Smooth muscle cell (in vitro differentiated cells): ENCODE measurements around the gene GNG7. TPM values are rescaled to one million over a fixed set of nuclear protein-coding genes. Genes with fewer than 3 reads are reported as not detected.

Experiments
- DNase-seq: peaks from one replicate; lab custom pipeline; 2025; ENCODE audit not compliant: unreplicated experiment; lab: John Stamatoyannopoulos, UW
- H2AFZ ChIP-seq: fragments of 200-600 bp; sonication (generic); 2 replicates; pipeline ENCODE4 v1.6.0; 2016; ENCODE audit warnings: antibody characterized with exemption, low read depth, mild to moderate bottlenecking
- H3F3A ChIP-seq: fragments of 200-600 bp; sonication (generic); 2 replicates; pipeline ENCODE4 v1.6.0; 2017; ENCODE audit warnings: antibody characterized with exemption, low read depth
- H3K27ac ChIP-seq: fragments of 200-600 bp; sonication (generic); 2 replicates; pipeline ENCODE4 v1.5.1; 2016; ENCODE audit warnings: low read depth, mild to moderate bottlenecking
- H3K27me3 ChIP-seq: fragments of 200-600 bp; sonication (generic); 2 replicates; pipeline ENCODE4 v1.6.1; 2016; ENCODE audit warnings: low read depth, mild to moderate bottlenecking
- H3K36me3 ChIP-seq: fragments of 200-600 bp; sonication (generic); 2 replicates; pipeline ENCODE4 v1.5.1; 2016; ENCODE audit warnings: low read depth
- H3K4me1 ChIP-seq: fragments of 200-600 bp; sonication (generic); 2 replicates; pipeline ENCODE4 v1.5.1; 2016; ENCODE audit warnings: low read depth
- H3K4me2 ChIP-seq: fragments of 200-600 bp; sonication (generic); 2 replicates; pipeline ENCODE4 v1.6.0; 2016; ENCODE audit warnings: mild to moderate bottlenecking
- H3K4me3 ChIP-seq: fragments of 200-600 bp; sonication (generic); 2 replicates; pipeline ENCODE4 v1.5.1; 2016; ENCODE audit warnings: mild to moderate bottlenecking
- H3K79me2 ChIP-seq: fragments of 200-600 bp; sonication (generic); 2 replicates; pipeline ENCODE4 v1.6.0; 2016; ENCODE audit warnings: low read depth, mild to moderate bottlenecking
- H3K9ac ChIP-seq: fragments of 200-600 bp; sonication (generic); 2 replicates; pipeline ENCODE4 v1.6.0; 2016; ENCODE audit warnings: low read depth
- H3K9me3 ChIP-seq: fragments of 200-600 bp; sonication (generic); replicated peaks from 2 replicates; pipeline ENCODE4 v1.5.1; 2016; ENCODE audit warnings: low read depth
- H4K20me1 ChIP-seq: fragments of 200-600 bp; sonication (generic); 2 replicates; pipeline ENCODE4 v1.6.0; 2016; ENCODE audit warnings: low read depth
- CTCF ChIP-seq: fragments of 200-600 bp; sonication (generic); IDR thresholded peaks from 2 replicates; pipeline ENCODE4 v1.5.1; 2017; ENCODE audit warnings: borderline replicate concordance, mild to moderate bottlenecking, antibody characterized with exemption; ENCODE audit not compliant: insufficient read depth, poor library complexity, severe bottlenecking
- WGBS: methylation state at CpG from one replicate; pipeline ENCODE4 v1.1.7; 2016; ENCODE audit warnings: low lambda C conversion rate; 5-methylcytosine and 5-hydroxymethylcytosine counted together
- polyA plus RNA-seq: library from polyadenylated mRNA; unstranded; fragments of >200 nt; fragmentation: Nextera tagmentation; extraction: Ambion mirVana; gene quantifications from 2 replicates; pipeline ENCODE4 v1.2.1, GENCODE V29; 2016
- total RNA-seq: library from RNA; depleted of rRNA; stranded (reverse); fragments of >200 nt; gene quantifications from 2 replicates; pipeline ENCODE4 v1.2.3, GENCODE V29; 2014

The GNG7 gene
- total and polyA plus RNA-seq, 2 experiments from 2014 or later = 1.7 to 2.6 TPM

GRCh38 chr19:2690856-2691255 is 11.6 kb downstream of the GNG7 start:
- Histone ChIP-seq H4K20me1 (no peaks in the 10 kb centered on the region), H3K27me3 (no peaks in the 10 kb centered on the region), H3K4me1 (no peaks in the 10 kb centered on the region), H3K4me2 (no peak overlapping the region), H3K9ac (no peak overlapping the region), H3K27ac (no peak overlapping the region), H2AFZ (no peak overlapping the region), H3K4me3 (no peak overlapping the region), H3K9me3 (no peaks in the 10 kb centered on the region), H3K79me2 (no peaks in the 10 kb centered on the region), H3F3A (no peaks in the 10 kb centered on the region), H3K36me3 (no peaks in the 10 kb centered on the region)
- no peak for TF ChIP-seq CTCF
- WGBS = 95% methylated on average over 11 of the region's 11 CpGs
- DNase-seq = no peak

GRCh38 chr19:2686360-2686759 is 16.1 kb downstream of the GNG7 start:
- DNase-seq = no peak
- Histone ChIP-seq H4K20me1 (no peaks in the 10 kb centered on the region), H3K4me1 (no peaks in the 10 kb centered on the region), H3K4me3 (no peak overlapping the region), H3F3A (no peaks in the 10 kb centered on the region), H3K36me3 (no peaks in the 10 kb centered on the region), H3K9ac (no peak overlapping the region), H3K27me3 (no peaks in the 10 kb centered on the region), H3K4me2 (no peak overlapping the region), H3K9me3 (no peaks in the 10 kb centered on the region), H3K79me2 (no peaks in the 10 kb centered on the region), H3K27ac (no peak overlapping the region), H2AFZ (no peak overlapping the region)
- TF ChIP-seq CTCF = no peak
- 94% methylated on average over 17 of the region's 17 CpGs for WGBS

- H3F3A ChIP-seq = no peaks in the 10 kb centered on the region
- no peak overlapping the region for H3K9ac ChIP-seq
- H3K27ac ChIP-seq = no peak overlapping the region
- H3K79me2 ChIP-seq = no peaks in the 10 kb centered on the region
- H3K4me1 ChIP-seq = no peaks in the 10 kb centered on the region
- H2AFZ ChIP-seq = no peak overlapping the region
- H3K4me3 ChIP-seq = no peak overlapping the region
- no peaks in the 10 kb centered on the region for H3K9me3 ChIP-seq
- no peak overlapping the region for H3K4me2 ChIP-seq
- DNase-seq = no peak
- H4K20me1 ChIP-seq = no peaks in the 10 kb centered on the region
- H3K27me3 ChIP-seq = no peaks in the 10 kb centered on the region
- H3K36me3 ChIP-seq = no peaks in the 10 kb centered on the region
- 95% methylated on average over 5 of the region's 6 CpGs for WGBS
- TF ChIP-seq CTCF = no peak
These were observed 17.2 kb downstream of the GNG7 start for GRCh38 chr19:2685204-2685704.

- no peaks in the 10 kb centered on the region for H3K9me3 ChIP-seq
- no peak for TF ChIP-seq CTCF
- H2AFZ ChIP-seq = no peak overlapping the region
- H3K4me3 ChIP-seq = no peak overlapping the region
- WGBS = 81% methylated on average over 20 of the region's 20 CpGs
- no peaks in the 10 kb centered on the region for H3K36me3 ChIP-seq
- no peak overlapping the region for H3K9ac ChIP-seq
- DNase-seq = no peak
- H3K27me3 ChIP-seq = no peaks in the 10 kb centered on the region
- no peak overlapping the region for H3K27ac ChIP-seq
- H3K79me2 ChIP-seq = no peaks in the 10 kb centered on the region
- no peaks in the 10 kb centered on the region for H4K20me1 ChIP-seq
- H3F3A ChIP-seq = no peaks in the 10 kb centered on the region
- no peak overlapping the region for H3K4me2 ChIP-seq
- no peaks in the 10 kb centered on the region for H3K4me1 ChIP-seq
These were observed 19.0 kb downstream of the GNG7 start for GRCh38 chr19:2683430-2684003.
